ENCODE results near the gene SPEM1.

SPEM1 gene, protein sequence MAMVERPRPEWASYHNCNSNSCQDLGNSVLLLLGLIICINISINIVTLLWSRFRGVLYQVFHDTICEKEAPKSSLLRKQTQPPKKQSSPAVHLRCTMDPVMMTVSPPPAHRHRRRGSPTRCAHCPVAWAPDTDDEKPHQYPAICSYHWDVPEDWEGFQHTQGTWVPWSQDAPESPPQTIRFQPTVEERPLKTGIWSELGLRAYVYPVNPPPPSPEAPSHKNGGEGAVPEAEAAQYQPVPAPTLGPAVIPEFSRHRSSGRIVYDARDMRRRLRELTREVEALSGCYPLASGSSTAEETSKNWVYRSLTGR

DNA sequence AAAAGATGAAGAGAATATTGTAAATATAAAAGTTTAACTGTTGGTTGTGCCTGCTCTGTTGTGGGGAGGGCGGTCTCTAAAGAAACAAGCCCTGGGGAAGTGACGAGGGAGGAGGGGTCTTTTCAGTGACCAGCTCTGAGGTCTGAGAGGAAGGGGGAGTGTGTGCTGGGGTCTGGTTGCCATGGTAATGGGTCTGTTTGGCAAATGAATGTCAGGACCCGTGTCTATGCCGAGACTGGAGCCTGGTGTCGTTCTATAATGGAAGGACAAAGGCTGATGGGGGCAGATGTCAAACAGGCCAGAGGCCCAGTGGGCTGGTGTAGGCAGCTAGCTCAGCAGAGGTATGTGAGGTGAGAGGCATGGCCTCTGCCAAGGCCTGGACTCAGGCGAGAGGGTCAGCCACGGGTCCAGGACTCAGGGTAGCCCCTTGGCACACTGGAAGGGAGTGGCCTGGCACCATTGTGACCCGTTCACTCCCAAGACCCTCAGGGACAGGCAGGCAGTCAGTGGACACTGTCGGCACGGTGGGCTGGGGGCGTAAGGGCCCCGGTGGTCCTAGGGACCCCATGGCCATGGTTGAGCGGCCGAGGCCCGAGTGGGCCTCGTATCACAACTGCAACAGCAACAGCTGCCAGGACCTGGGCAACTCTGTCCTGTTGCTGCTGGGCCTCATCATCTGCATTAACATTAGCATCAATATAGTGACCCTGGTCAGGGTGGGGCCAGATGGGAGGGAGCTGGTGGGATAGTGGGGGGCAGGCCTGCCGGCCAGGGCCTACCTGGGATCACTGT is at the start of gene SPEM1:
TSS of gene SPEM1 (plus strand) at position 506 of the 792 bp plus-strand sequence. CDS start at position 567, 61 bp downstream.
- no peak for DNase-seq

DNA sequence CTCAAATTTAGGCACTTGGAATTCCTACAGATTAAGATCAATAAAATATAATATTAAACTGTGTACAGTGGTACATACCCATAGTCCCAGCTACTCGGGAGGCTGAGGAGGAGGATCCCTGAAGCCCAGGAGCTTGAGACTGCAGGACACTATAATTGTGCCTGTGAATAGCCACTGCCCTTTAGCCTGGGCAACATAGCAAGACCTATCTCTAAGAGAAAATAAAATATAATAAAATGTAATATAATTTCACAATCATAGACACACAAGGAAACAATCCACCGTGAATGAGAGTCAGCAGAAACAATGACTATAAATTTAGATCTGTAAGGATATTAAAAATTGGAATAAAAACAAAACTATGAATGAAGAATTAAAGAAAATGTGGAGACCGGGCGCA is 49.3 kb upstream of the SPEM1 start:
- no peak for DNase-seq

DNA sequence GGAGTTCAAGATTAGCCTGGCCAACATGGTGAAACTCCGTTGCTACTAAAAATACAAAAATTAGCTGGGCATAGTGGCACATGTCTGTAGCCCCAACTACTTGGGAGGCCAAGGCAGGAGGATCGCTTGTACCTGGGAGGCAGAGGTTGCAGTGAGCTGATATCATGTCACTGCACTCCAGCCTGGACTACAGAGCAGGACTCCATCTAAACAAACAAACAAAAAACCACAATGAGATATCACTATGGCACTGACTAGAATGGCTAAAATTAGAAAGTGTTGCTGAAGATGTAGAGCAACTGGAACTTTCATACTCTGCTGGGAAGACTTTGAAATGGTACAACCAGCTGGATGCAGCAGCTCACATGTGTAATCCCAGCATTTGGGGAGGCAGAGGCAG is 45.8 kb upstream of the SPEM1 start:
- no peak for DNase-seq

DNA sequence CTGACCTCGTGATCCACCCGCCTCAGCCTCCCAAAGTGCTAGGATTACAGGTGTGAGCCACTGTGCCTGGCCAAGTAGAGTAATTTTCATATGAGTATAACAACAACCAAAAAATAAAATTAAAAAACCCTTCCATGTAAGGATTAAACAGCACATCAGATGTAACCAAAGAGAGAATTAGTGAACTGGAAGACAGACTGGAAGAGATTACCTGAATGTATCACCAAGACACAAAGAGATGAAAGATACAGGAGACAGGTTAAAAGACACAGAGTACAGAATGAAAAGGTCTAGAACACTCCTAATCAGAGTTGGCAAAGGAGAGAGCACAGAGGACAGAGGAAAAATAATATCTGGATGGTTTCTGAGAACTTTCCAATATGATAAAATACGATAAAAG is 41.0 kb upstream of the SPEM1 start:
- no peak for DNase-seq

DNA sequence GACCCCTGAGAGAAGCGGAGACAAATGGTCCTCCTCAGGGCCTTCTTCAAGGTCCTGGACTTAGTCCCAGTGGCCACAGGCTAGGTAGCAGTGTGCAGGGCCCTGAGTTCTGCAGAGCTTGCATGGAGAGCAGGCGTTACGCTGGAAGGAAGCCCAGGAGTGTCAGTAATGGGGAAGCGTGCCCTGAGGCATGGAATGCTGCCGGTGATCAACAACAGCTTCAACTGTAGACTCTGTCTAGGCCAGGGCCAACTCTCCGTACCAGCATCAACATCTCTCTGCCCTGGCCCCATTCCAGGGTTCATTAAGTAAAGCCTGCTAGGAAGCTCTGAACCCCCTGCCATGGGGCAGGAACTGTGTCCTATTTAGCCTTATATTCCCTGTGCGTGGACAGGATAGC is 39.8 kb upstream of the SPEM1 start:
- no peak for DNase-seq

DNA sequence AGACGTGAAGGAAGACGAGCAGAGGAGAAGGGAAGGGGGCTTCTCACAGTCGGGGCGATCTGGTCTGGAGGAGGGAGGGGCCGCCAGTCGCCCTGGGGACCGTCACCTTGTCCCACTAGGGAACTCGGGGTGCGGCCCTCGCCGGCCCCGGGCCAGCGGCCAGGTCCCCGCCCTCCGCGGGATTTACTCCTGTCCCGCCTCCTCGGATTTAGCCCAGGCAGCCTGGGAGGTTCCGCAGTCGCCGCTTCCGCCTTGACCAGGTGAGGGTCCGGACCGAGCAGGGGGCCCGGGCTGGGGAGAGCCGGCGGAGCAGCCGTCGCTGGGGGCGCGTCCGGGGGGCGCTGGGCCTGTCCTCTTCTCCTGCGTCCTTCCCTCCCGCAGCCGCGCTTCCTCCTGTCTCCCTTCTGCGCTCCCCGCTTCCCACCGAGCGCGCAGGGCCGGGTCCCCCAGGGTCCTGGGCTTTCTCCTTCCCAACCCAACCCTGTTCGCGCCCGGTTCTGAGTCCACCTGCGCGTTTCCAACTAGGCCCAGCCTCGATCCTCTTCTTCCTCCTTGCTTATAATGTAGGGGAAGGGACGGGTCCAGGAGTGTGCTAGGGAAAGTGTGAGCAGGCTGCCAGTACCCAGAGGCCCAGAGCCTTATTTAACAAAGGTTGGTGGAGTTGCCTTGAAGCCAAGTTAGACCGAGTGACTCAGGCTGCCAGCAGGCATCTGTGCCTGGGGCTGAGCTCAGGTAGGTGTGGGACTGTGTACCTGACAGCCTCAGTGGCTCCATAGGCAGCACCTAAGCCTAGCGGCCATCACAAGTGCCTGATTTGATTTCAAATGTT is 39.1 kb upstream of the SPEM1 start, which contains the start of gene TNK1:
TSS of gene TNK1 (plus strand) at position 235 of the 829 bp plus-strand sequence. CDS start 1,838 bp downstream, outside the sequence.
- no peak for DNase-seq

DNA sequence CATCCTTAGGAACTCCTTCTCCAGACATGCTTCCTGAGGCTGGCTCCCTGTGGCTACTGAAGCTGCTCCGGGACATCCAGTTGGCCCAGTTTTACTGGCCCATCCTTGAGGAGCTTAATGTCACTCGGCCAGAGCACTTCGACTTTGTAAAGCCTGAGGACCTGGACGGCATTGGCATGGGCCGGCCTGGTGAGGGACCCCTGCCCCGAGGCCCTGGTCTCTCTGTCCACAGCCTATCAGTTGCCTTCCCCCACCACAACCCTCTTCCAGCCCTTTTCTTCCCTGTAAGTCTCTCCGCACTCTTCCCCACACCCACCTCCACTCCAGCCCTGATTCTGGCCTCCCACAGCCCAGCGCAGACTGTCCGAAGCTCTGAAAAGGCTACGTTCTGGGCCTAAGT is 37.2 kb upstream of the SPEM1 start:
- DNase-seq, result no peak

DNA sequence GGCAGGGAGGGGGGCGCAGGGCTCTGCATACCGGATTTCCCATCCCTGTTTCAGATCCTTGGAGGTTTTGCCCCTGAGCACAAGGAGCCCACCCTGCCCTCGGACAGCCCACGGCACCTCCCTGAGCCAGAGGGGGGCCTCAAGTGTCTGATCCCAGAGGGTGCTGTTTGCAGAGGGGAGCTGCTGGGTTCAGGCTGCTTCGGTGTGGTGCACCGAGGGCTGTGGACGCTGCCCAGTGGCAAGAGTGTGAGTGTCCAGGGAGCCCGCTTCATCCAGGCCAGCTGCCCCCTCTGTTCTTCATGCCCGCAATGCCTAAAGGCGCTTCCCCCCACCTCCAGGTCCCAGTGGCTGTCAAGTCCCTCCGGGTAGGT is 36.8 kb upstream of the SPEM1 start:
- DNase-seq, result no peak

DNA sequence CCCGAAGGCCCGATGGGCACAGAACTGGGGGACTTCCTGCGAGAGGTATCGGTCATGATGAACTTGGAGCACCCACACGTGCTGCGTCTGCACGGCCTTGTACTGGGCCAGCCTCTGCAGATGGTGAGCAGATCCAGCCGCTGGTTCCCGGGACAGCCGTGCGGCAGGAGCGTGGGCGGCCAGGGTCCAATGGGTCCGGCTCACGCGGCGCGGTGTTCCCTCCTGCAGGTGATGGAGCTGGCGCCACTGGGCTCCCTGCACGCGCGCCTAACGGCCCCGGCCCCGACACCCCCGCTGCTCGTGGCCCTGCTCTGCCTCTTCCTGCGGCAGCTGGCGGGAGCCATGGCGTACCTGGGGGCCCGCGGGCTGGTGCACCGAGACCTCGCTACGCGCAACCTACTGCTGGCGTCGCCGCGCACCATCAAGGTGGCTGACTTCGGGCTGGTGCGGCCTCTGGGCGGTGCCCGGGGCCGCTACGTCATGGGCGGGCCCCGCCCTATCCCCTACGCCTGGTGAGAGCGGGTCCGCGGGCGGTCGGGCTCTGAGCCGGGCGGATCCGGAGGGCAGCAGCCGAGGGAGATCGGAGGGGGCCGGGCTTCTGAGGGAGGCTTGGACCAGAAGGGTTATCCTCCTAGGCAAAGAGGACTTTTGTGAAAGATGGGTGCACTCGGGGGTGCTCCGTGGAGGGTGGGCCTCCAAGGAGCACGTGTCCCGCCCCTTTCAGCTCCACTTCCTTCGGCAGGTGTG is 36.2 kb upstream of the SPEM1 start:
- peak; percentile 78 for DNase-seq

DNA sequence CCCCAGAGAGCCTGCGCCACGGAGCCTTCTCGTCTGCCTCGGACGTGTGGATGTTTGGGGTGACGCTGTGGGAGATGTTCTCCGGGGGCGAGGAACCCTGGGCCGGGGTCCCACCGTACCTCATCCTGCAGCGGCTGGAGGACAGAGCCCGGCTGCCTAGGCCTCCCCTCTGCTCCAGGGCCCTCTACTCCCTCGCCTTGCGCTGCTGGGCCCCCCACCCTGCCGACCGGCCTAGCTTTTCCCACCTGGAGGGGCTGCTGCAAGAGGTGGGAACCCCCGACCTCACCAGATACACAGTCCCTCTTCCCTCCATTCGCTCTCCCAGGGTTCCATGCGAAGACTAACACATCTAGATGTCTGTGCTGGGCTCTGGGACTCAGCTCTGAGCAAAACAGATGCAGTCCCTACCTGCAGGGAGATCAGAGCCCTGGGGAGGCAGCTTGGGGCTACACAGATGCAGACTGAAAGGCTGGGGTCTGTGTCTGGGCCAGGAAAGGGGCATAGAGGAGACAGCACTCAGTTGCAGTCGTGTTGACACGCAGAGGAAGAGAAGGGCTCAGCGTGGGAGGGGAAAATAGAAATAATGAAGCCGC is 35.5 kb upstream of the SPEM1 start:
- DNase-seq, result no peak

DNA sequence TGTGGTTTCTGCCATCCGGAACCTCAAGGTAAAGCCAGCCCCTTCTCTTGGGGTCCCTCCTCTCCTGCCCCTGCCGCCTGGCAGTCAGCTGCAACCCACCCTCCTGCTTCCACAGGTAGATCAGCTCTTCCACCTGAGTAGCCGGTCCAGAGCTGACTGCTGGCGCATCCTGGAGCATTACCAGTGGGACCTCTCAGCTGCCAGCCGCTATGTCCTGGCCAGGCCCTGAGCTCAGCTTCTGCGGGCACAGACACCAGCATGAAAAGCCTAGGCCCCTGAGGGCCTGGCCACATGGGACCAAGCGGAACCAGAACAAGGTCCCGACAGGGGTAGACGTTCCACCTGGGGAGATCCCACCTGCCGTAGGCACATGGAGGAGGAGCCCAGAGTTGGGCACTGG is 31.3 kb upstream of the SPEM1 start:
- no peak for DNase-seq

DNA sequence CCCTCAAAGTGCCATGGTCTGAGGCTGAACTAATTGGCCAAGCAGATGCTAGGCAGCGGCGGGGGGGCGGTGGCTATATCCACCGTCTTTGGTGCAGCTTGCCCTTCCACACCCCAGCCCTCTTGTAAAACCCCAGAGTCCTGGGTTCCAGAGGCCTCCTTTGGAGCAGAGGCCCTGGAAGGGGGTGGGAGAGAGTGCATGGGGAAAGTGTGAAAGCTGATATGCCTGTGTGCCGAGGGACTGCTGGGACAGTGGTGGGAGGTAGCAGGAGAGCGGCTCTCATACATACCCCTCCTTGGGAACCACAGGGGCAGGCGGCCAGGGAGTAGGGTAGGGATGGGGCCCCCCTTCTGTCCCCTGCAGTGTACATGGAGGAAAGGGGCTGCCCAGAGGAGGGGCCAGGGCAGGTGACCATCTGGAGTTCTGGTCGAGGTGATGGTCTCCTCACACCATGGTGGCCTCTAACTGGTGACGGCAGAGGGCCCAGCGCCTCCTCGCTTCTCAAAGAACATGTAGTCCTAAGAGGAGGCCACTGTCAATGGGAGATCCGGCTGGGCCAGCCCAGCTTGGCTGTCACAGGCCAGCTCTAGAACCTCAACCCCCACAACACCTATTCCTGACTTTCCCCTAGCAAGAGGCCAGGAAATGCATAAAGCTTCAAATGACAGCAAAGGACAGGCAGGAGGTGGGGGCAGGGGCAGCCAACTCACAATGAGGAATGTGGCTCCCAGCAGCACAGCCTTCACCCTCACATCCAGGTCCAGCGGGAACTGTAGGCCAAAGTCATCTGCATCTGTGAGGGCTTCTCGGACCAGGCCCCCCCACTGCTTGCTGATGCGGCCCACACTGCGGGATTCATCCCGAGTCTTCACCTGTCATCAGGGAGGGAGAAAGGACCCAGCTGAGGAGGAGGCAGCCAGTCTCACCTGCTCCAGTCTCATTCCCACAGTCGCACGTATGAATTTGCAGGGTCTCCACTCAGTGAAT is 29.9 kb upstream of the SPEM1 start:
- no peak for DNase-seq

DNA sequence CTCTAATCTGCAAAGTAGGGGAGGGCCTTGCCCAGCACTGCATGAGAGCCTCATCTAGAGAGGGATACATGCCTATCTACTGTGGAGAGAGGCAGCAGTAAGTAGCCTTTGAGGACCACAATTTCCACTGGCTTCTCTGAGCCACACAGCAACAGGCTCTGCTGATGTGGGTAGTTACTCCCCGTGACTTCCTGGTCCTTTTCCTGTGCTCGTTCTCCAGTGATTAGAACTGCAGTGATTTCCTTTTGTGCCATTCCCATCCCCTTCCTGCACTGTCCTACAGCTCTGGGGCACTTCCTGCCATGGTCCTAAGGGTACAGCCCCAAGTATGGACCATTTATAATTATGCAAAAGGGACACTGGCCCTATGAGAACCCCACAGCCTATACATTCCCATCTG is 28.8 kb upstream of the SPEM1 start:
- no peak for DNase-seq

DNA sequence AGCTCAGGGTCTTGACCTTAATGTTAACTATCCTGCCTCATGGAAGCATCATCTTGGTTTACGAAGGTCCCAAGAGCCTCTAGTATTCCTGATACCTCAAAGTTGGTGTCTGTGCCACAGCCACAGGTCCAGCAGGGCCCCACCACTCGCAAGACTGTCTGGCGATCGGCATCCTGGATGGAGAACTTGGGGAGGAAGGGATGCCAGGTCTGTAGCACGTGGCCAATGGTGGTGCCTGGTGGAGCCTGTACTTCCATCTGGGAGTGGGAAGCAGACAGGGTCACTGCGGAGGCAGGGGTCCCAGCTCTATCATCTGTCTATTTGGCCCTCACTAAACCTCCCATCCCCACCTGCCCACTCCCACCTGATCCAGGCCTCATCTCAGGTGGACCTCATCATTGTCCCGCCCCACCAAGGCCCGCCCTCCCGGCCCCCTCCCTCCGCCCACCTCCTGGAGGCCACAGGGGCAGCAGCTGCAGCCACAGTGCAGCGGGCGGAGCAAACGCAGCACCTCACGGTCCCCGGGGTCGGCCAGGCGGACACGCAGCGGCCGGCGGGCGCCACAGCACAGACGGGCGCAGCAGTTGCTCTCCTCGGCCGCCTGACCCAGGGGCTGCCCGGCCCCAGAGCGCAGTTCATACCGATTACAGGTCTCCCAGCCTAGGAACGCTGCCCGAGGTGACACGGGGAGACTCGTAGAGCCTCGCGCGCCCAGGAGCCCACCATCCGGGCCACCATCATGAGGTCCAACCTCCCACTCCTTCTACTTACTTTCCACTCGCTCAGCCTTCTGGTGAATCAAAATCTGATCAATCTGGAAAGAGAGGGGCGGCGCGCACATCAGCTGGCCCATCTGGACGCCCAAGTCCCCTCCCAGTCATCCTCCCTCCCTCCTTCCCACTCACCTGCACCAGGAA is 27.2 kb upstream of the SPEM1 start:
- DNase-seq, result no peak

DNA sequence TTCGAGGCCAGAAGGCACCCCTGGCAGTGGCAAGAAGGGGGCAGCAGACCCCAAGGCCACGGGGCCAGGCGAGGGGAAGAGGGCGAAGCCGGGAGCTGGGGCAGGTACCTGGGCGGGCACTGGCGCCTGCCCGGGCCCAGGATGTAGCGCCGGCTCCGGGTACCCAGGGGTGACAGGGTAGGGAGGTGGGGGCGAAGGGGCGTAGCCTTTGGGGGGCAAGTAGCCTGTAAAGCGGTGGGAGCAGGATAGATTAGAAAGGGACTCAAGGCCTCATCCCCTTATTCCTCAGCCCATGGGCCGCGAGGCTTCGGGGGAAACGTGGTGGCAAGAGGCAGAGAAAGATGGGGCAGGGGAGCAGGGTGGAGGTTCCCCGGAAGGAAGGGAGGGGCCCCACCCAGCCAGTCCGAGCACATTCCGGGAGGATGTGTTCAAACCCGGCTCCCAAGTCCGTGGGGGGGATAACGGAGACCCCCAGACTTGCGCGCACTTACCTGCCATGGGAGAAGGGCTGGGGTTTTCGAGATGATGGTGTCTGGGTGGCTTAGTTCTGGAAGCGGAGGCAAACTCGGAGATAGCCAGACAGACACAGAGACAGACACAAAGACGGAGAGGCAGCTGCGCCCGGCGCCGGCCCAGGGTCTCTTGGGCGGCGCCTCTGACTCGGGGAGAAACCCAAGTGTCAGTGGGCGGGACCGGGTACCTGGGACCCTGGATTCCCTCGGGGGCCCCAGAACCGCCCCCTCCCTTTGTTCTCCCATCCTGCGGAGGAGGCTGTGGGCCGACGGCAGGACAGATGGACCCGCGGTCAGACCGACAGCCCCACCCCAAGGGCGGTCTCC is 26.3 kb upstream of the SPEM1 start:
- DNase-seq, result peak; percentile 80

DNA sequence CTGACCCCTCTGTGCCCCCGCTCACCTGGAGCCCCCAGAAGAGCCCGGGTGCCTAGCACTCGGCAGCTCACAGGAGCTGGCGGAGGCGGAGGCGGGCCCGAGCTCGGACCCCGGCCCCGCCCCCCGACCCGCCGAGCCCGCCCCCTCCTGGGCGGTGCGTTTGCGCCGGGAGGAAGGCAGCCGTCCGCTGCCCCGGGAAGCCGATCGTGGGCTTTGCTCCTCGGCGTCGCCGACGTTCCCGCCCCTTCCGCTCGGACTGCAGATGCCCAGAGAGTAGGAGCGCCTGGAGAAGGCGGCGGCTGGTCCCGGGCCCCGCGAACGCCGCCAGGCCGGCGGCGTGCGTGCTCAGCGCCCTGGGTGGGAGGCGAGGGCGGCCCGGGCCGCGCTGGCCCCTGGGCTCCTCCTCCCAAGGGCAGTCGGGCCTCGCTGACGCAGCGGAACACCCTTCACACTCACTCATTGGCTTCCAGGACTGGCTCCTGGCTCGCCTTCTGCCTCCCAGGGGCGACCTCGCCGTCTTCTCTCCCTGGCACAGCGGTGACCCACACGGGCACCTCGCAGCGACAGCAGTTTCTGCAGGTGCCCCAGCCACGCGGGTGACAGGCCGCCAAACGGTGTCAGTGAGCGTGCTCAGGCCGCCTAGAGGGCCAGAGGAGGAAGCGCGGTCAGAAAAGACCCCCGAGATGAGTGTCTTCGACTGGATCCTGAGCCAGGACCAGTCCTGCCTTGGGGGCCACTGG is 25.5 kb upstream of the SPEM1 start, which contains the start of gene PLSCR3:
TSS of gene PLSCR3 (minus strand) at position 74 of the 740 bp plus-strand sequence. CDS start 415 bp downstream, outside the sequence.
- DNase-seq, result peak; percentile 81

DNA sequence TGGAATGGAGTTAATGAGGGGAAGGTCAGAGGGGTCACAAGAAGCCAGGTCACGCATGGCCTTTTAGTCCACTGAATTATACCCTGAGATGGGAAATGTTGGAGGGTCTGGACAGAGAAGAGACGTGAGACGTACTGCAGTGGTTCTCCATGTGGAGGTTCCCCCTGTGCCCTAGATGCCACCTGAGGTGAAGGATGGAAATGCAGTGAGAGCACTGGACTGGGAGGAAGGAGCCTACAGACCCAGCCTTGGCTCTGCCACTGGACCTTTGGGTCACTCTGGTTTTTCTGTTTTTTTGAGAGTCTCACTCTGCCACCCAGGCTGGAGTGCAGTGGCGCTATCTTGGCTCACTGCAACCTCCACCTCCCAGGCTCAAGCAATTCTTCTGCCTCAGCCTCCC is 24.0 kb upstream of the SPEM1 start:
- no peak for DNase-seq

DNA sequence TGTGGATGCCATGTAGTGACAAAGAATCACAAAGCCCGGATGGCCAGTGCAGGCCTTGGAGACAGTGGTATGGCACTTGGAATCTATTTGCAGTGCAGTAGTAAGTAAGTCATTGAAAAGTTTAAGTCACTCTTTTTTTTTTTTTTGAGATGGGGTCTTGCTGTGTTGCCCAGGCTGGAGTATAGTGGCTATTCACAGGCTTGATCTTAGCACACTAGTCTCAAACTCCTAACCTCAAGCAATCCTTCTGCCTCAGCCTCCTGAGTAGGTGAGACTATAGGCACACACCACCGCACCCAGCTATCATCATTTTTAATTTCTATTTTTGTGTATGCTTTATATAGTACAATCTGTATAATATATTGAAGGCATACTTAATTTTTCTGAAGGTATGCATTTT is 21.5 kb upstream of the SPEM1 start:
- no peak for DNase-seq
